HG03095 (cell line): ENCODE measurements around the gene CEMIP2.
"Not testable (repeated sequence)": the region's sequence is repeated elsewhere in the genome, so short reads cannot be mapped to it uniquely, and the experiment has no call there.

ENCODE experiments used
- ATAC-seq: cut with Tn5 transposase; IDR thresholded peaks from one replicate; pipeline ENCODE4 v1.9.1; 2021; ENCODE audit warnings: moderate library complexity; ENCODE audit not compliant: unreplicated experiment

The CEMIP2 gene

DNA sequence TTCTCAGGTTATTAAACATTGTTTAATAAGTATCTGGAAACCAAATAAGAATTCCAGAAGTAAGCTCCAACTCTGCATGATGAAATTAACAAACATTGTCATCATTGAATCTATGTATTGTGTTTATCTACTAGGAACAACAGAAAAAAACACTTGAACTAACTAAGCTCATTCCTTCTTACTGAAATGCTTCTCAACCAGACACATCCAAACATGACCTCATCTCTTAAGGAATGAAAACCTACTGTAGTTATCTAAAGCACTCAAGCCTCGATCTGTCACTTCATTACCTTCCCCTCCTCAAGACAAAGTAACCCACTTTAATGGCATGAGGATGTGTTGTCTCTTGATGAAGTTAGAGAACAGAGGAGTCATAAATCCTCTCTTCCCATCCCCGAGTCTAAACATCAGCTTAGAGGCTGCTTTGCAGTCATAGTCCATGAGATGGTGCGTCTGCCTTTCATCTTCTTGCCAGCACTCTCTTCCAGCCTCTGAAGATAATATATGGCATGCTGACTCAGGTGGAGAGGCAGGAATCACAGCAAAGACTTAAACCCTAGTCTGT lies 86.5 kb downstream of the CEMIP2 start:
- no peak for ATAC-seq

DNA sequence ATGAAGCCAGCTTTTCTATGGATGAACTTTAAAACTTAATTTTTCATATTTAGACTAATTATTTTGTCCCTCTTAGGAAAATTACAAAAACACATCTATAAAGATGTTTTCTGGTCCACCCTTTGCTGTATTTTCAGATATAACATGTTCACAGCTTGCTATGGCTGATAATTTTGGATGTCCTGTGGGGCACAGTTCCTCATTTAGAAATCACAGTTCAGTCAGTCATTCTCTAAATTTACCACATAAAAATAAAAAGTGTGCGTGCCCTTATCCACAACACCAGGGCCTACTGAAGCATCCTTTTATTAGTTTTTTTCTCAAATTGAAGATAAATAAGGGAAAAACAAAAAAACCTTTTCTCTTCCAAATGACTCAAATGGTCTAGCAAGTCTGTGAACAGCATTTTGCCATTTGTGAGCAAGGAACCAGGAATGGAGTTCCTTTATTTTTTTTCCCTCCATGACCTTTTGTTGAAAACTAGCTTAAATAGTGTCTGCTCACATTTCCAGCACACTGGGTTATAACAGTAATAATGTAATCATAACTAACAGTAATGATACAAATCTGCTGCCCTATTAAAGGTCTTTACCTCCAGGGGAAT lies 87.1 kb downstream of the CEMIP2 start:
- ATAC-seq, result no peak

DNA sequence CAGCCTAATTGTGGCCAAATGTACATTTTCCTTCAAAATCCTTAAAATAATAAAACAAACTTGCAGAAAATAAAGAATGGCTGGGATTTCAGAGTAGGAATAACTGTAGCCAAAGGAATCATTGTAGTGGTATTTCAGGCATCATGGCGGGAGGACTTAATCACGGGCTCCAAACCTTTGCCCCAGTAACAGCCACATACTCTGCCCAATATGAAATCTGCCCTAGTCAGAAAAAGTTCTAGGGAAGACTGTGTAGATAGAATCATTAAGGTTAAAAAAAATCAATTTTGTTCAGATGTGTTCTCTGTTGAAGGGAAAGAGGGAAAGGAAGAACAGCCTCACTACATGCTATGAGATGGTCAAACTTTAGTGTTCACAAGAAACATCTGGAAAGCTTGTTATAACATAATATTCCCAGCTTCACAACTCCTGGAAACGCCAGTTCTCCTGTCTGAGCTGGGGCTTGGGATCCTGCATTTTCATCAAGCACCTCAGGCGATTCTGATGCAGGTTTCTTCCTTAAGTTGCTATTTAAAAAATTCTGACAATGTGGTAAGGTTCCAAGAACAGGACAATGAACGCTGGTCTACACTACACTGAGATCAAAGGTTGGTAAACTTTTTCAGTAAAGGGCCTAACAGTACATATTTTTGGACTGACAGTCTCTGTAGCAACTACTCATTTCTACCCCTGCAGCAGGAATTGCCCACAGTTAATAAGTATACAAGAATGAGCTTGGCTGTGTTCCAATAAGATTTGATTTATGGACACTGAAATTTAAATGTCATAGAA lies 87.9 kb downstream of the CEMIP2 start:
- no peak for ATAC-seq

DNA sequence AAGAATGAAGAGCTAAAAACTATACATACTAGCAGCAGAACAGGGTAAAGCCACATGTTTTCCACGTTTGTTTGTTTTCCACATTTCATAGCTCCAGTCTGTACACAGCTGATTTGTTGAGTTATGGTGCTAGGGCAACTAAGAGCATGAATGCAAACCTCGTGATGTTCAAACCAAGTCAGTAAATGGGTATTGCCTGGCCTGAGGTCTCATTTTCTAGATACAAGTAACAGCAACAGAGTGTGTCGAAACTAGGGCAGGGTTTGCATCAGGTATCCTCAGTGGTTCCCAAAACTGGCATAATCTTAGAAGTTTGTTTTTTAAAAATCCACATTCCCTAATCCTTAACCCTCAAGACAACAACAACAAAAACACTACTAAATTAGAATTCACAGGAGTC lies 89.3 kb downstream of the CEMIP2 start:
- no peak for ATAC-seq

DNA sequence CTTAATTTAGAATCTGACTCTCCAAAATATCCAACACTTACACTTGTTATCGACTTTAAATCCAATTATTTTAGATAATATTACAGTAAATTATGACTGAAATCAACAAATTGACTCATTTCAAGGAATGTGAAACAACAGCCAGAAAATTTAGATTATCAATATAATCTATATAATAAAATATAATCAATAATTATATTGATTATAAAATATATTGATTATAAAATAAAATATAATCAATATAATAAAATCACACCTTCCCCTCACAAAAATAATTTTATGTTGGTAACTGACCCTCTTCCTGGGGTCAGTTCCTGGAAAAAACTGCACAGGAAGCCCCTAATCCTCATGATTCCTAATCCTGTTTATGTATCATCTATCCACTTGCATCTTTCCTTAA lies 91.1 kb downstream of the CEMIP2 start:
- no peak for ATAC-seq

DNA sequence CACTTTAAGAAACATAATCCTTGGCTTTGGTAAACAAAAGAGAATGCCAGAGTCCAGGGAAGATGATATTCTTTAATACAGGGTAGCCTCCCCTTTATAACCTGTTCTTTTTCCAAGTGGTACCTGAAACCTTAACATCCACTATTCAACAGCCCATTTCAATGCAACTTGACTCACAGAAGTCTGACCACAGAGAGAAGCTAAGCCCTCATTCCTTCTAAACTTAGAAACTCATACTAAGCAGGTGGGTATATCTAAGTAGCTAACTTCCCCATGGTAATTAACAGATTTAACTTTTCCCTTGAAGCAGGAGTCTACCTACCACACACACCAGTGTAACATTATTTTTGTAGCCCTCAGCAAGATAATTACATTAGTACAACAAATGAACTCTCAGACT lies 91.9 kb downstream of the CEMIP2 start:
- no peak for ATAC-seq

DNA sequence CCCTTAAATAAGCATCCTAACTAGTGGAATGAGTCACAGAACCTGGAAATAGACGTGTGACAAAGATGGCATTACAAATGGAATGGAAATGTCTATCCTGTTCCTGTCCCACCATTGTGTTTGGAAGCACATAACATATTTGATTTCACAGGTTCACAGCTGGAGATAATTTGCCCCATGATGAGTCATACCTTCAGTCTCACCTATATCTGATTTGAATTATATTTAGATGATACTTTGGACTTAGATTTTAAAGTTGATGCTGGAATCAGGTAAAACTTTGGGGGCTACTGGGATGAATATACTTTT lies 92.5 kb downstream of the CEMIP2 start:
- ATAC-seq, result no peak

DNA sequence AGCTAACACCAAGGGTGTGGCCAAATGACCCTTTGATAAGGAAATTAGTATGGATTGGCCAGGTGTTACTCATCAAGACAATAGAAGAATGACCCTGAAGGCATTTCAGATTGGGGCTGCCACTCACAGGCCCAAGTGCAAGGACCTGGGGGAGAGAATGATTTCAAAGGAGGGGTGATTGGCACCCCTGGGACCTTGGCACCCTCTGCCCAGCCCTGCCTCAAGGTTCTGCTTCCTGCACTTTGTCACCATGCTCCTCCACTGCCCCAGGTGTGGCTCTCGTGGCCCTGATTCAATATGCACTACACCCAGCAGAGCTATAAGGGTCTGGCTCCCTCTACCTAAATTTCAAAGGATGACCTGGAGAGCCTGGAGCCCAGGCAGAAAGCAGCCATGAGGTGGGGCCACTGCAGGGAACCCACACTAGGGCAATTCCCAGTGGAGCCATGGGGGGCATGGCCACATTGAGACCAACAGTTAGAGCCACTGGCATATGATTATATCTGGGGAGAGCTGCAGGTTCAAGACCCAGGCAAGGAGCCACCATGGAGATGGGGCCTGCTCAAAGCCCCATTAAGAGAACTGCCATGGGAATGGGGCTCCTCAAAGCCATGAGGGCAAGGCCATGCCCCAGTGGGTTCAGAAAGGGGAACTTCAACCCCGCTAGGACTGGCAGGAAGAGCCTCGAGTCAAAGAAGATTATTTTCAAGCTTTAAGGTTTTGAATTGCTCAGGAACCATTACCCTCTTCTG lies 93.0 kb downstream of the CEMIP2 start:
- no peak for ATAC-seq

DNA sequence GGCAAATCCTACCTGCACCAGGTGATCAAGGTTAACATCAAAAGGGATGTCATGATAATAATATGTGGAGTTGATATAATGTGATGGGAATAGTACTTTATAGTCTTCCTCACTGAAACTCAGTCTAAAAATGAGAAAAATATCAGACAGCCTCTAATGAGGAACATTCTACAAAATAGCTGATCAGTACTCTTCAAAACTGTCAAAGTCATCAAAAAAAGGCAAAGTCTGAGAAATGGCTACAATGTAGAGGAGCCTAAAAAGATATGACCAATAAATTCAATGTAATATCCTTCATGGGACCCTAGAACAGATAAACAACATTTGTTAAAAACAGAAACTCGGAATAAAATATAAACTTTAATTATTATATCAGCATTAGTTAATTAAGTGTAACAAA lies 95.7 kb downstream of the CEMIP2 start:
- no peak for ATAC-seq

DNA sequence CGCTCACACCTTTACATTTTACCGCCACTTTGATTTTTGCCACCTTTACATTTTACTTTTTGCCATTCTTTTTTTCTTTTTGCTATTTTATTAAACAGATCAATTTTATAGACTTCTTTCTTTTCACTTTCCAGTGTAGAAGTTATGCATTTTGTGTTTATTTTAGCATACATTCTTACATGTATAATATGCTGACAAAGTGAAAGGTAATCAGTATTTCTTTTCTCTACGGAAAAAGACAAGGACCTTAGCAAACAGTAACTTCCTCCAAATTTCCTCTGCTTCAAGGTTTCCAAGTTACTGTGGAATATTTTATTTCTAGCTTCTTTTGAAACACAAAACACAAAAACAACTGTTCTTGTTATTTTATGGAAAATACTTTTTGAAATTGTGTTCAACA lies 97.0 kb downstream of the CEMIP2 start:
- ATAC-seq, result no peak

DNA sequence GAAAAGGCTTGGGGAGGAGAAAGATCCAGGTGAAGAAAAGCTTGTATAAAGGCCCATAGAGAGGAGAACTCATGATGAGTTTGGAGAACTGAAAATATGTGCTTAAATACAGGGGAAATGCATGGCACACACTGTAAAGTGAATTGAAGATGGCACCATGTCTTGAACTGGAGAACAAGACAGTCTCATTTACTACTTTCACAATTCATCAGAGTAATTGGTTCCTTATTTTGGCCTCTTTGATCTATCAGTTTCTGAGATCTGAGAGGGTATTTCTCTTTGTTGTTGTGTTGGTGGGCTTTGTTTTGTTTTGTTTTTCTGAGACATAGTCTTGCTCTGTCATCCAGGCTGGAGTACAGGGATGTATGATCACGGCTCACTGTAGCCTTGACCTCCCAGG lies 98.2 kb downstream of the CEMIP2 start:
- no peak for ATAC-seq

DNA sequence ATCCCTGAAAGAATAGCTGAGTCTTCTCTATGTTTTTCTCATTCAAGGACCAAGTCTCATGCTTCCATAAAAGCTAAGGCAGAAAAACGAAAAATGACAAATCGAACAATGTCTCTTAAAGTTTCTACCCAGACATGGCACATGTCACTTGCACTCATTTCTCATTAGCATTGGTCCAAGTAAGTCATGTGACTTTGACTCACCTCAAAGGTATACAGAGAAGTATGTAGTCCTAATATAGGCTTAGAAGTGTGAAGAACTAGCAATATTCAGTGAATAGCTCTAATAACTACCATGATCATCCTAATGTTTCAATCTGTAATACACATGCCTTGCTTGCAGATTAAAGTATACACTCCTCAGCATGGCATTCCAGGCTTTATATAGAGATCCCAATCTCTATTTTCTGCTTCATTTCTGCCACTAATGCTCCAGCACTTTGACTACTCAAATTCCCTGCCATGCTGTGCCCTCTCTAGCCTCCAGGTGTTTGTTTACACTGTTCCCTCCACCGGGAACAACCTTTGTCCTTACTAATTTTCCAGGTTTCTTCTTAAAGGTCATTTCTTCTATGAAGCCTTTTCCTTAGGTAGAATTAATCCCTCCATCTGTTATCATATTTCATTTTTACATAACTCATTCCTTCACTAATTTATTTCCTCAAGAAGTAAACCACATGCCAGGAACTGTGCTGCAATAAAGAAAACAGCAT lies 98.9 kb downstream of the CEMIP2 start:
- ATAC-seq, result no peak

DNA sequence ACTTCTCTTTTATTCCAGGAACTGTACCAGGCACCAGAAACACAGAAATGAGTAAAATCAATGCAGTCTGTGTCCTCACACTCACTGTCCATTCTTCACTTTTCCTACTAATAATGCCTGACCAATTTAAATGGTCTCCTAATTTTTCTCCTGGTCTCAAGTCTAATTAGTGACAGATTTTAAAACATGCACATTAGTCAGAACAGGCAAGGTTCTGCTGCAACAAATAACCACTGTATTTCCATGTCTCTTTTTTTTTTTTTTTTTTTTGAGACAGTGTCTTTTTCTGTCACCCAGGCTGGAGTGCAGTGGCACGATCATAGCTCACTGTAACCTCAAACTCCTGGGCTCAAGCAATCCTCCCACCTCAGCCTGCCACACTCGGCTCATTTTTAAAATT lies 99.6 kb downstream of the CEMIP2 start:
- no peak for ATAC-seq

DNA sequence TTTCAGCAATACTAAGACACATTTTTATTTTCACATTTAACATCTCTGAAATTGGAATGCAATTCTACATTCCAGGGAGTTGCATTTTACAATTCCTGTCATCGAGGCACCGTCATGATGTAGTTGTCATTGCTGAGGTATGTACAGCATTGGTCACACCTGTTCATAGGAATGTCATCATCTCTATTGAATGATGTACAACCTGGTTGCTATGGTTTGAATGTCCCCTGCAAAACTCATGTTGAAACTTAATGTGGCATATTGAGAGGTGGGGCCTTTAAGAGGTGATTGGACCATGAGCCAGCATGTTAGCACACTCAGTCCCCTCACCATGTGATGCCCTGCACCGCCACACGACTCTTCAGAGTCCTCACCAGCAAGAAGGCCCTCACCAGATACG lies 103.1 kb downstream of the CEMIP2 start:
- ATAC-seq, result no peak

DNA sequence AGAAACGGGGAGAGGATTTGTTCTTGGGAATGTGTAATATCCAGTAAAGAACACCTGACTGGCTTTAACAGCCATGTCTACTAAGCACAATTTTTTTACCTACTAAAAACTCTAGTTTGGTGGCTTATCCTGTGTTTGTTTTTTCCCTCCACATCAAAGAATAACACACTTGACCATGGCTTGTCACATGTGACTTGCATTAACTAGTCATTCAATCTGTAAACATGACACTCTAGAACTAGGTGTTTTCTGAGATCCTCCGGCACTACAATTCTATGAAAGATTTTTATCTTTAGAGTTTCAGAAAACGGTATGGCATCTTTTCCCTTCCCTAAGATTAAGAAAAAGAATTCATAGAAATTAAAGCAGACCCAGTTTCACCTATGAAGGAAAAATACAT lies 103.7 kb downstream of the CEMIP2 start:
- ATAC-seq, result no peak

DNA sequence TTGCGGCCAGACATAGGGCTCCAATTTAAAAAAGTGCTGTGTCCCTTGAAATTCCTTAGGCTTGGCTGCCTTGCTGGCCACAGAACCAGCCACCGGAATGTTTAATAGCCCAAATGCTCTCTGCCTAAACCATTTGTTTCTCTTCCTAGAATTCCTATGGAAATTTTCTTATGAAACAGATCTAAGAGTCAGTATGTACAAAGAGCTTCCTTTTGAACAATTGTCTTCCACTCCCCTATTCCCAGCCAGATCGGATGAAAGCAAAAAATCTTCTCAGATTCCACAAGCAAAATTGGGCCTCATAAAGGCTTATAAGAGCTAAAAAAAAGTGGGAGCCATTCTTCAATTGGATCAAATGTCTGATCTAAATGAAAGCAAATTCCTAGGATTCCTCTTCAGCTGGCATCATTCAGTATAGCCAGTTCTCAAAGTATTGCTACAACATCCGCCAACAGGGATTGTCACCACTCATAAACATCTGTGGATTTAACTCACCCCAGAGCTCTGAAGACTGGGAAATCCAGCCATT lies 104.3 kb downstream of the CEMIP2 start:
- no peak for ATAC-seq

DNA sequence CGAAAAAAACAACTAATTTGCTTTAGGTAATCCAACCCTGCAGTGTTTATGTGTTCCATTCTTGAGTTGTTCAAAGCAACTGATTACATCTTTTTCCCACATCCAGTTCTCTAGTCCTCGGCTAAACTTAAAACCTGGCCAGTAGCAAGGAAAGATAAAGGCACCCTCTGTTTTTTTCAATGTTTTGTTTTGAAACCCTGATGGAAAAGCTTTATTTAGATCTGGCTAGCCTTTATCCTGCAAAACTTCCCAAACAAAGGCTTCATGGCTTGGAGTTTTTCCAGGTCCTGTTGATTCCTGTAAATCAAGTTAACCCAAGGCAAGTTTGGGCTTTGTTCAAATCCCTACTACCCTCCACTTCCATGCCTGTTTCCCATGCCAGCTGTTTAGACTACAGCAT lies 105.1 kb downstream of the CEMIP2 start:
- ATAC-seq, result no peak

DNA sequence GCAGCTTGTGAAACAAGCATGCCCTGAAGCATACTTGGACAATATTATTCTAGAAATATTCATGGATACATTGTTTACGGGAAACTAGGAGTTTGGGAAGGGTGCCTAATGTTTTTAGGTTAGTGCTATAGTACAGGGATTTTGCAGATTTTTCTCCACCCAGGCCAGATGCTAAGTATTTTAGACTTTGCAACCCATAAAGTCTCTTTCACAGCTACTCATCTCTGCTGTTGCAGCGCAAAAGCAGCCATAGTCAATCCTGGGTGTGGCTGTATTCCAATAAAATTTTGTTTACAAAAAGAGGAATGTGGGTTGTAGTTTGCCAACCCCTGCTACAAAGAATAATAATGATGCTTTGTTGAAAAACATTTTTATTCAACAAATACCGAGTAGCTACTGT lies 106.2 kb downstream of the CEMIP2 start:
- ATAC-seq, result no peak

DNA sequence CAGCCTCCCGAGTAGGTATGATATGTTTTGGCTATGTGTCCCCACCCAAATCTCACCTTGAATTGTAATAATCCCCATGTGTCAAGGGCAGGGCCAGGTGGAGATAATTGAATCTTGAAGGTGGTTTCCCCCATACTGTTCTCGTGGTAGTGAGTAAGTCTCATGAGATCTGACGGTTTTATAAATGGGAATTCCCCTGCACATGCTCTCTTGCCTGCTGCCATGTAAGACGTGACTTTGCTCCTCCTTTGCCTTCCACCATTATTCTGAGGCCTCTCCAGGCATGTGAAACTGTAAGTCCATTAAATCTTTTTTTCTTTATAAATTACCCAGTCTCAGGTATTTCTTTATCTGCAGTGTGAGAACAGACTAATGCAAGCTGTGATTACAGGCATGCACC lies 111.0 kb downstream of the CEMIP2 start:
- not testable (repeated sequence) for ATAC-seq

DNA sequence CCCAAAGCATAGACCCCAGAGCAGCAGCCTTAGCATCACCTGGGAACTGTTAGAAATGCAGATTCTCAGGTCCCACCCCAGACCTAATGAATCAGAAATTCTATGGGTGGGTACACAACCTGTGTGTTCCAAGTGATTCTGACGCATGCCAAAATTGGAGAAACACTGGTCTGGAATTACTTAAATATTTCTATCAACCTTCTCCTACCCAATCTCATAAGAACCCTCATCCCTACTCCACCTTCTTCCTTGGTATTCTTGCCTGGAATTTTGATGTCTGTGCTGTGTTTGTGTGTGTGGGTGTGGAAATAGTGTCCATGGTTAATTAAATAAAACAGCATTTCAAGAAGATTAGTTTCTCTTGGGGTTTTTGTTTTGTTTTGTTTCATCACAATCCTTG lies 111.8 kb downstream of the CEMIP2 start:
- ATAC-seq, result no peak

DNA sequence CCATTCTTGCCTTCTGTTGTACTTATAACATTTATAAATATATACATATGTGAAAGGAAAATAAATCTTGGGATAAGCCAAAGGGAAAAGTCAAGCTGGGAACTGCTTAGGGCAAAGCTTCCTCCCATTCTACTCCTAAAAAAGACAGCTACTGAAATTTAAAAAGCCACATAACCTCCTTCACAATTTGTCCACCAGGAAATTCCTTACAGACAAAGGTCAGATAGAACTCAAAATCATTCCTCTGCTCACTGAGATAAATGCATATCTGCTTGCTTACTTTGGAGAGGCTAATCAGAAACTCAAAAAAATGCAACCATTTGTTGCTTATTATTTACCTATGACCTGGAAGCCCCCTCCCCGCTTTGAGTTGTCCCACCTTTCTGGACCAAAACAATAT lies 112.5 kb downstream of the CEMIP2 start:
- ATAC-seq, result no peak
